GM21423 (cell line): ENCODE measurements around the gene SH3TC2.

Experiments used
- ATAC-seq: cut with Tn5 transposase; IDR thresholded peaks from one replicate; pipeline ENCODE4 v1.9.1; 2021; ENCODE audit warnings: mild to moderate bottlenecking, moderate library complexity; ENCODE audit not compliant: unreplicated experiment

Gene SH3TC2

GRCh38 chr5:149030838-149031397, 31.9 kb downstream of the SH3TC2 start:
- ATAC-seq, result no peak

GRCh38 chr5:149030392-149030791, 32.5 kb downstream of the SH3TC2 start:
- no peak for ATAC-seq

- ATAC-seq, result no peak
Observed at GRCh38 chr5:149028984-149029383, 33.9 kb downstream of the SH3TC2 start.

GRCh38 chr5:149028161-149028560, 34.7 kb downstream of the SH3TC2 start:
- no peak for ATAC-seq

- no peak for ATAC-seq
Observed at GRCh38 chr5:149027636-149028035, 35.2 kb downstream of the SH3TC2 start.

- no peak for ATAC-seq
Observed at GRCh38 chr5:149024943-149025342, 37.9 kb downstream of the SH3TC2 start.

- no peak for ATAC-seq
Observed at GRCh38 chr5:149024477-149024876, 38.4 kb downstream of the SH3TC2 start.

- no peak for ATAC-seq
Observed at GRCh38 chr5:149022200-149022599, 40.7 kb downstream of the SH3TC2 start.

GRCh38 chr5:149019679-149020078, 43.2 kb downstream of the SH3TC2 start:
- ATAC-seq, result no peak

- no peak for ATAC-seq
Observed at GRCh38 chr5:149018909-149019443, 43.9 kb downstream of the SH3TC2 start.

- ATAC-seq, result no peak
Observed at GRCh38 chr5:149017636-149018035, 45.2 kb downstream of the SH3TC2 start.

GRCh38 chr5:149015561-149015960, 47.3 kb downstream of the SH3TC2 start:
- ATAC-seq, result no peak

- ATAC-seq, result no peak
Observed at GRCh38 chr5:149015126-149015525, 47.7 kb downstream of the SH3TC2 start.

GRCh38 chr5:149014571-149015031, 48.3 kb downstream of the SH3TC2 start:
- ATAC-seq, result no peak

- ATAC-seq, result no peak
Observed at GRCh38 chr5:149013796-149014195, 49.1 kb downstream of the SH3TC2 start.

- ATAC-seq, result no peak
Observed at GRCh38 chr5:149012350-149012749, 50.5 kb downstream of the SH3TC2 start.

GRCh38 chr5:149011728-149012127, 51.1 kb downstream of the SH3TC2 start:
- no peak for ATAC-seq

- no peak for ATAC-seq
Observed at GRCh38 chr5:149011084-149011483, 51.8 kb downstream of the SH3TC2 start.

GRCh38 chr5:149007174-149007573, 55.7 kb downstream of the SH3TC2 start:
- ATAC-seq, result no peak

- no peak for ATAC-seq
Observed at GRCh38 chr5:149006426-149006825, 56.4 kb downstream of the SH3TC2 start.

- no peak for ATAC-seq
Observed at GRCh38 chr5:149005077-149005892, 57.6 kb downstream of the SH3TC2 start.

- ATAC-seq, result no peak
Observed at GRCh38 chr5:149004559-149004958, 58.3 kb downstream of the SH3TC2 start.
